Measurements from ENCODE around the gene RPS6KC1.
"Not testable (repeated sequence)": the region's sequence is repeated elsewhere in the genome, so short reads cannot be mapped to it uniquely, and the experiment has no call there.

Gene RPS6KC1

DNA sequence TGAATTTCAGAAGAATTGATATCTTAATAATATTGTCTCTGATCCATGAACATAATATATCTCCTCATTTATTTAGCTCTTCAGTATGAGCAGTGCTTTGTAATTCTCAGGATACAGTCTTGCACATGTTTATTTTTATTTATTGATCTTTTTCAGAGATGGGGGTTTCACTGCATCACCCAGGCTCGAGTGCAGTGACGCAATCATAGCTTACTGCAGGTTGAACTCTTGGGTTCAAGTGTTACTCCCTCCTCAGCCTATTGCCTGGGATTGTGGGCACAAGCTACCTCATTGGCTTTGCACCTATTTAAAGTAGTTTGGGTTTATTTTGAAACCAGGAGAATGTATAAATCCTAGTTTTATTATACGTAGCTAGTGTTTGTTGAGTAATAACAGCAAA lies 4.7 kb downstream of the RPS6KC1 start:
- no peak for DNase-seq

DNA sequence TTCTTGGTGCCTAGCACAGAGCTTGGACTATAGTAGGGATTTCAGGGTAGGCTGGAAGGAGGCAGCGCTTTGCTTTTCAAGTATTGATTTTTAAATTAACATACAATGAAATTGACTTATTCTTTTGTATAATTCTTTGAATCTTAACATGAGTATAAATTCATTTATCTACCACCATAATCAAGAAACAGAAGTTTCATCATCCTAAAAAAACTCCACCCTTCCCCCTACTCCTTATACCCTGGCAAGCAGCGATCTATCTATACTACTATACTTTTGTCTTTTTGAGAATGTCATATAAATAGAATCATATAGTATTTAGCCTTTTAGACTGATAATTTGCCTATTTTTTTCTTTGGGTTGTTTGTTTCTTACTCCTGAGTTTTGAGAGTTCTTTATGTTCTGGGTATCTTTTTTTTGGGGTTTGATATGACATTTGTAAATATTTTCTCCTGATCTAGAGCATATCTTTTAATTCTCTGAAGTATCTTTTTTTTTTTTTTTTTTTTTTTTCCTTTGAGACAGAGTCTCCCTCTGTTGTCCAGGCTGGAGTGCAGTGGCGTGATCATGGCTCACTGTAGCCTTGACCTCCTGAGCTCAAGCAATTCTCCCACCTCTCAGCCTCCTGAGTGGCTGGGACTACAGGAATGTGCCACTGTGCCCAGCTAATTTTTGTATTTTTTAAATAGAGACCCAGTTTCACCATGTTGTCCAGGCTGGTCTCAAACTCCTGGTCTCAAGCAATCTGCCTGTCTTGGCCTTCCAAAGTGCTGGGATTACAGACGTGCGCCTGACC lies 6.4 kb downstream of the RPS6KC1 start:
- no peak for DNase-seq

DNA sequence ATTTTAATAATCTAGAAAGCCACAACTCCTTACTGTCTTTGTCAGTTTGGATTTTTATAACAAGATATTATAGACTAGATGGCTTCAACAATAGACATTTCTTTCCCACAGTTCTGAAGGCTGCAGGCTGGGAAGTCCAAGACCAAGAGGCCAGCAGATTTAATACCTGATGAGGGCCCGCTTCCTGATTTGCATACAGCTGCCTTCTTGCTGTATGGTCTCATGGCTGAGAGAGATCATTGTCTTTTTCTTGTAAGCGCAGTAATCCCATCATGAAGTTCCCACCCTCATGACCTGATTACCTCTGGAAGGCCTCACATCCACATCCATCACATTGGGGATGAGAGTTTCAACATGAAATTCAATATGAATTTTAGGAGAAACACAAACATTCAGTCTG lies 9.8 kb downstream of the RPS6KC1 start:
- DNase-seq = no peak

DNA sequence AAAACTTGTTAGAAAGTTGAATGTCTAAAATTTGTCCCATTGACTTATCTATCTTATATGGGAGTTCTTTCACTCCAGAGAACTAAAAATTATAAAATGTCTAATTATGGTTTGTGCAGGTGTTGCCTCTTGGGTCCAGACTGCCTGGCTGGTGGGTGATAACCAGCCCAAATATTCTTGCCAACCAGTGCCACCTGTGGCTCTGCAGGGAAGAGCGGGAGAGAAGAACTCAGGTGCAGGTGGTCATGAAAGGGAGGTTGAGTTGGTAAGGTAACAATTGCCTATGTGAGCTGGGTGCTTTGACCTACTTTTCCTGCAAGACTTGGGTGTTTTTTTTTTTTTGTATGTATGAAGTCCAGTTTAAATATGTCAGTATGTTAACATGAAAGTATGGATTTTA lies 10.2 kb downstream of the RPS6KC1 start:
- DNase-seq = no peak

DNA sequence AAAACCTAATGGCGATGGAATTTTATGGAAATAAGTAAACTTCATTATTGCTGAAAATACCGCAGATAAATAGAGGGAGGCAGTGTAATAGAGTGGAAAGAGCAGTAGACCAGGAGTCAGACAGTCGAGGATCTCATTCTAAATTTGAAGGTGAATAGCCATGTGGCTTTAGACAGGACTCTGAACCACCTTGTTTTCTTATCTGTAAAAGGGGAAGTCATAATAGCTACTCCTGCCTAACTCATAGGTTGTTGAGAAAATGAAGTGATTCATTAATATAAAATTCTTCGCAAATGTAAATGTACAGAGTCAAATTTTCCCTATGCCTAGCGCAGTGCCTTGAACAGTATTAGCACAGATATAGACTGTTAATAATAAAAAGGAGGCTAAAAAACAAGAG lies 14.8 kb downstream of the RPS6KC1 start:
- no peak for DNase-seq

DNA sequence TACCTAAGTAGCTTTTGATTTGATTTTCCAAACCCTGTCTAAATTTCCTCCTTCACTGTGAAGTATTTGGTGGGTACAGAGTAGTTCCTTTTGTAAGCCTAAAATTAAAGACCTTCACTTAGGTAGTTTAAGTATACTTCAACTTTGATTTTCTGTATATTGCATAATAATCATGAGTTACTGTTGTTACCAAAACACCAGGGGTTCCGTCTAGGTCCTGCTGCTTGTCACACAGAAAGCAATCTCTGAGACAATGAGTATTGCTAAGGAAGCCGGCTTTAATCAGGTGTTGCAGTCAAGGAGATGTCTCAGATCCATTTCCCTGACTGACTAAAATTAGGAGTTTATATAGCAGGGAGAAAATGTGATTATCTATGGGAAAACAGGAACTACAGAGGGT lies 15.3 kb downstream of the RPS6KC1 start:
- DNase-seq = no peak

DNA sequence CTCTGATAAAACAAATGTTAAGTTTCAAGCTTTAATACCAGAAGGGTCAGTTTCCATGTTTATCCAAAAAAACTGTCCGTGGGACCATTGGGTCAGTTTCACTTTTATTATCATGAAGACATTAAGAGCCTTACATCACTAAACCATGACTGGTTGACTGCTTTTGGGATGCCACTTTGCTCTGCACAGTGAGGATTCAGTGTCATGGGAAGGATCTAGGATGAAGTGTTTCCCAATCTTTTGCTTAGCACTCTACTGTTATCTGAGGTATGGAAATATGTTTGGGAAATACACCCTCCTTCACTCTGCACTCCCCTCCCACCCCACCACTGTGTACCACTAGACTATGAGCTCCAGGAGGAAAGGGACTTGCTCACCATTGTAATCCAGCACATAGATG lies 16.3 kb downstream of the RPS6KC1 start:
- no peak for DNase-seq

DNA sequence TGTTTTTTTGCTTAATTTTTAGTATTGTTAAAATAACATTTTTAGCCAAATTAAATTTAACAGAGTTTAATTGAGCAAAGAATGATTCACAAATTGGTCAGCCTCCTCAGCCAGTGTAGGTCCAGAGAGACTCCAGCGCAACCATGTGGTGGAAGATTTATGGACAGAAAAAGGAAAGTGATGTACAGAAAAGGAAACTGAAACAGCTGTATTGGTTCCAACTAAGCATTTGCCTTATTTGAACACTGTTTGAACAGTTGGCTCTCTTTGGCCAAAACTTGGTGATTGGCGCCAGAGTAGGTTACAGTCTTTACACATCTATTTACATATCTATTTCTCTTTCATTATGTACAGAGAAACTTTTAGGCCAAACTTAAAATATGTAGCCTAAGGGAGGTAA lies 19.4 kb downstream of the RPS6KC1 start:
- DNase-seq = peak in 1 of 5 experiments; percentile 47

DNA sequence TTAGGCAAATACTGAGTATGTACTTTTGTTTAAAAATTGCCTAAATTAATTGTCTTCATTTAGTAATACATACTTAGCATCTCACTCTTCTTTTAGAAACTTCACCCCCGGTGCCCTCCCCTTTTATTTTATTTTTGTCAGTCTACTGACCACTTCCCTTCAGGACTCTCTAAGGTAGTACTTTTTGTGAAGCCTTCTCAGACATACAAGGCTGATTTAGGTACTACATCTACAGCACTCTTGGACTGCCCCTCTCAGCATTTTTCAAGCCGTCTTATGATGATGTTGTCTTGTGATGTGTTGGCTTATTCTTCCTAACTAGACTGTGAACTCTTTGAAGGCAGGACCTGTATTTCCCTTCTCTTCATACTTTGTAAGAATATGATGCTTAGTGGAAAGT lies 24.7 kb downstream of the RPS6KC1 start:
- DNase-seq = no peak

DNA sequence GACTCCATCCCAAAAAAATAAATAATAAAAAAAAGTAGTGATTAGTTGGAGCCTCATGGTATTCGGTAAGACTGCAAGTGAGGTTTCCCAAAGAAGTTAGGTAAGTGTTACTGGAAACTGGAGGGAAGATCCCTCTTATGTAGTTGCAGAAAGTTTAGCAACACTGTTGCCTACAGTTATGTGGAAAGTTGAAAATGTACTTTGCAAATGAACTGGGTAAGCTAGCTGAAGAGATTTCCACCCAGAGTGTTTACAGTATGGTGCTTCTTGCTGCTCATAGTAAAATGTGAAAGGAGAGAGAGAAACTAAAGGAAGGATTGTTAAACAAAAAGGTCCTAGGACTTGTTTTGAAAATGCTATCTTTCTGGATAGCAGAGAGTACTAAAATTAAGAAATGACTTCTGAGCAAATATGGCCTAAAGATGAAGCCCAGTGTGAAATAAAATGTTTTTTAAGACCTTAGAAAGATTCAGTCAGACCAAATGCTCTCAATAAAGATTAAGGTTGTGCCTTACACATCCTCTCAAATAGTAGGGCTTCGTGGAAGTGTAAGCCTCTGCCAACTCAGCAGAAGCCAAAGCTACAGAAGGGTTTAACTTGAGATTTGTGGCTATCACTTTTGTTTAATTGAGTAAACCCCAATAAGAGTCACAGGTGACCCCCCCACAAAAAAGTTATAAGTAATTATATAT lies 31.5 kb downstream of the RPS6KC1 start:
- no peak for DNase-seq

DNA sequence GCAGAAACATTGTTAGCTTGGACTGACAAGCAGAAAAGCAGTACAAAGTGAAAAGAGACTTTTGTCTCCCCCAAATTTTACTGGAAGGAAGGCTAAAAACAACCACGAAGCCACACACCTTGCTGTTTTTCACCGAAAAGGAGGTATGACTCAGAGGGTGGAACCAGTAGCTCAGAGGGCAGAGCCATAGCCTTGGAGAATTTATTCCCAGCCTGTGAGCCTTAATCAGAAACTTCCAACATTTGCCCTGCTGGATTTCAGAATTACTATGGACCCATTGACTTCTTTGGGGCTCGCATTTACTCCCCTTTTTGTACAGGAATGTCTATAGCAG lies 32.0 kb downstream of the RPS6KC1 start:
- DNase-seq = peak in 1 of 5 experiments; percentile 51

DNA sequence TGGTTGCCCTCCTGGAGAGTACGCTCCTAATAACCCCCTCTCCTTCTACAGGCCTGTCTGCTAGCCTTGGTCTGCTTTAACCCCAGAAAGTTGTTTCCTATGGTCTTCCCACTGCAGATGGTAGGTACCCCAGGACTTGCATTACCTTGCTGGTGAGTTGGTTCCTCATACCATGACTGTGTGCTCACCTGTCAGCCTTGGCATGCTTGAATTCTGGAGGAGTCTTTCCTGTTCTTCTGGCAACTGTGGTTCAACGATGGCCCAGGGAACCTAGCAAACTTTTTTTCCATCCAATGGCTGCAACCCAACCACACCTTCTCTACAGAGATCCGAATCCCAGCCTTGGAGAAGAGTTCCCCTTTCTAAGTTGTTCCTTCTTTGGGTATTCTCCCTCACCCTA lies 36.9 kb downstream of the RPS6KC1 start:
- DNase-seq = no peak

DNA sequence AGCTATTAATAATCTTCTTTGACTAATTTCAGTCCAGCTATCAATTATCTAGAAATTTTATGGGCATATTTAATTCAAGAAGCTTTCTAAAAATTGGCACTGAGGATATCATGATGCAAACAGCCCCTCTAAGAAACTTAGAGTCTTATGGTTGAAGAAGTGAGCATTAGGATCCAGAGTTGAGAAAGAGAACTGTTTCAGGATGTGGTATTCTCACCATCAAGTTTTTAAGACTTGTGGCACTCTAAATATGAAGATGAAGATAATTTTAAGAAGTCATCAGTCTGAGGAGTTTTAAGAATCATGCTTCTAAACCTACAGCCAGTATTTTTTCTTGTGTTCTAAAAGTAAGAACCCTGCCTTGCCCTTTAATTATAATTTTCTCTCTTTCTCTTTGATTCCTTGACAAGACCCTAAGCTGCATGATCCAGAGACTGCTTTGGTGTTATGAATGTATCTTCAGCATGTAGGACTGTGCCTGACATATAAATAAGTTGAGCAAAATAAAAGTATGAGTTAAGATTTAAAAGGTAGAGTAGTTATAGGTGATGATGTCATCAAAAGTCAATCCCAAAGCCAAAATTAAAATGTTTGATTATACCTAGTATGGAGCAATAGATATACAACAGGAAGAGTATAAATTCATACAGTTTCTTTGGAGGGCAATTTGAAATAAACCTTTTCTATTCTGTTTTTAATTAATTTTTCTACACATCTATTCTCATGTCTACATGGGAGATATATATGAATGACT lies 39.1 kb downstream of the RPS6KC1 start:
- peak in 1 of 5 experiments; percentile 52 for DNase-seq

DNA sequence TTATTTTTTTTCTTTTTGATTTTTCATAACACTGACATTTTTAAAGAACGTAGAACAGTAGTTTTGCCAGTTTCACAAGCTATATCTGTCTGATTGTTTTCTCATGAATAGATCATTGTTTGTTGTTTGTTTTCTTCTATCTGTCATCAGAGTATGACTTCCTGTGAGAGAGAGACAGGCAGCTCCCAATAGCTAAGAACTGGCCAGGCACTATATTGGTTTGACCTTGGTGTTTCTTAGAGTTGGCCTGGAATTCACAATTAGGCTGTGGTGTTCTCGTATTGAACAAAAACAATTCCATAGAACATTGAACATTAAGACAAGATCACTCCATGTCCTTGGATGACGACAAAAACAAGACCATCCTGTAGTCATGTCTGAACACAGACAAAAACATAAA lies 43.4 kb downstream of the RPS6KC1 start:
- DNase-seq = no peak

DNA sequence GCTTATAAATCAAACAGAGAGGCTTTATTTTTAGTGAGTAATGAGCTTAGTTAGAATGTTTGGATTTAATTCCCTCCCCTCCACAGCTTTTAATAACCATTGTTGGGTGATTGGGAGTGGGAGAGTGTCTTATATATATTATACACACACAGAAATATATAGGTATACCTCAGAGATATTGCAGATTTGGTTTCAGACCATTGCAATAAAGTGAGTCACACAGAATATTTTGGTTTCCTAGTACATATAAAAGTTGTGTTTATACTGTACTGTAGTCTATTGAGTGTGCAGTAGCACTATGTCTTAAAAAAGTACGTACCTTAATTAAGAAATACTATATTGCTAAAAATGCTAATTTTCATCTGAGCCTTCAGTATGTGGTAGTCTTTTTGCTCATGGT lies 44.4 kb downstream of the RPS6KC1 start:
- no peak for DNase-seq

DNA sequence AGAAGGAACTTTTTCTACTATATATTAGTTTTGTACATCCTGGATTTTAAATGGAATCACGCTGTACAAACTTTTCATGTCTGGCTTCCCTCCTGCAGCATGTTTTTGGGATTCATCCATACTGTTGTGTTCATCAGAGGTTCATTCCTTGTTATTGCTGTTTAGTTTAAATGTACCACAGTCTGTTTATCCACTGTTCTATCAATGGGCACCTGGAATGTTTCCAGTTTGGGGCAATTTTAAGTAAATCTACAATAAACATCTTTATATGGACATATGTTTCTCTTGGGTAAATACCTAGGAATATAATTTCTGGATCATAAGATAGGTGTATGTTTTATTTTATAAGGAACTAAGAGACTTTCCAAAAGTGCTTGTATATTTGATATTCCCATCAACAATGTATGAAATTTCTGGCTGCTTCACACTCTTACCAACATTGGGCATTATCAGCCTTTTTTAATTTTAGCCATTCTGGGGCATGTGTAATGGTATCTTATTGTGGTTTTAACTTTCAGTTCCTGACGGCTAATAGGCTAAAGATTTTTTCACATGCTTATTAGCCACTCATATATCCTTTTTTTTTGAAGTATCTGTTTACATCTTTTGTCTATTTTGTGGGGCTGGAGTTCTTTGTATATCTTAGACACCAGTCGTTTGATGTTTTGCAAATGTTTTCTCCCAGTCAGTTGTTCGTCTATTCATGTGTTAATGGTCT lies 48.8 kb downstream of the RPS6KC1 start:
- DNase-seq = no peak

DNA sequence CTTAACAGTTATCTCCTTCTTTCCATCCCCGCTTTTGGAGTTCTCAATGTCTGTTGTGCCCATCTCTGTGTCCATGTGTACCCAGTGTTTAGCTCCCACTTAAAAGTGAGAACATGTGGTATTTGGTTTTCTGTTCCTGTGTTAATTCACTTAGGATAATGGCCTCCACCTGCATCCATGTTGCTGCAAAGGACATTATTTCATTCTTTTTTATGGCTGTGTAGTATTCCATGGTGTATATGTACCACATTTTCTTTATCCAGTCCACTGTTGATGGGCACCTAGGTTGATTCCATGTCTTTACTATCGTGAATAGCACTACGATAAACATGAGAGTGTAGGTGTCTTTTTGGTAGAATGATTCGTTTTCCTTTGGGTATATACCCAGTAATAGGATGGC lies 49.5 kb downstream of the RPS6KC1 start:
- not testable (repeated sequence) for DNase-seq

DNA sequence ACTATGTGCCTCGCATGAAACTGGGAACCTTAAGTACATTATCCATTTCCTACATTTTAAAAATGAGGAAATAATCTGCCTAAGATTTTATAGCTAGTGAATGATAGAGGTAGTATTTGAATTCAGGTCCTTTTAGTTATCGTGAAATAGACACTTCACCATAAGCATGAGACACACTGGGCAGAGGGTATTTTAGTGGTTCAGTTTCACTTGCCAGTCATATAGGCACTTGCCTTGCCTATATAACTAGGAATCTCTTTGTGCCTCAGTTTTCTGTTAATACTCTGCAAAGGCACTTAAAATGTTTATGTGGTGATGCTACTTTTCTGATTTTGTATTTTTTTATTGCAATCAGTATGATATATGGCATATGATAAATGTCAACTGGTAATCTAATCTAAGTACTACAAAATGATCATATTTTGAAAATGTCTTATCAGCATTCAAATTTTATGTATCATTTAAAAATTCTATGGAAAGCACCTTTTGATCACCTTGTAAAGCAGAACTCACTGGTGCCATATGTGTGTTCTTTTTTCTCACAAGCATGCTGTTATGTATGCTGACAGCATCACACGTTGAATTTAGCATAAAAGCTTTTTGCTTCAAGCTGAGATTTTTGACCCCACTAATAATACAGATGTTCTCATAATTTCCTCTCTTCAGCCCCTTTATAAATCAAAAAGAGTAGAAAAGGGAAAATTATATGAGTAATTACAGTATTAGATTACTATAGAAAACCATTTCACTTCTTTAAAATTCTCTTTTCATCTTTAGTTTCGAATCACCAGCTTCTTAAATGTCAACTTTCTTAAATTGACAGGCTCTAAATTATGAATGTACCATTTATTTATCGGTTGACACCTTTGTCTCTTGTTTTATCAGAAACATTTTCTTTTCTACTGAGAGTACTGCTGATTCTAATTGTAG lies 52.6 kb downstream of the RPS6KC1 start:
- no peak for DNase-seq

DNA sequence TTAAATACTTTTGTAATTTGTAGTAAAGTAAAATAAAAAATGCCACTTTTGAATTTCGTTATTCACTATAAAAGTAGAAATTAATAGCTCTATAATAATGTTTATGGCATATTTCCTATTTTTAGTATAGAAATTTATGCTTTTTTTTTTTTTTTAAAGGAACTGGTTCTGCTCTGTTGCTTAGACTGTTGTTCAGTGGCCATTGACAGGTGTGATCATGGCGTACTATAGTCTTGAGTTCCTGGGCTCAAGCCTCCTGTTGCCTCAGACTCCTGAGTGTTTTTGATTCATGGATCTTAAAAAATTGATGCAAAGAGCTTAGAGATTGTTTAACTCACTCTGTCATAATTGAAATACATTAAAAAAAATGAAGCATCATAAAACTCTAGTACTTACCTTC lies 53.6 kb downstream of the RPS6KC1 start:
- DNase-seq = no peak

DNA sequence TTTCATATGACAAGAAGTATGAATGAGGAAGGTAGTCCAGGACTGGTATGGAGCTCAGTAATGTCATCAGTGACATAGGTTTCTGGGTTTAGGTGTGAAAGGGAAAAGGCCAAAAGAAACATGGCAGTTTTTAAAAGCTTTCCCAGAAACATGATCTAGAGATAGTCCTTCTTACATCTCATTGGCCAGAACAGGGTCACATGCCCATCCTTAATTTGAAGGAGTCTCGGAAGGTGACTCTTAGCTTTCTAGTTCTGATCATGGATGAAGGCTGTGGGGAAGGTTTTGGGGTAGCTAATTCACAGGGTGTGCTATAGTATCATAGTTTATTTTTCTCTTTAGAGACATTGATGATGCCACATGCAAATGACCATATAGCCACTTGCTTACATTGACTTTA lies 55.3 kb downstream of the RPS6KC1 start:
- DNase-seq = no peak

DNA sequence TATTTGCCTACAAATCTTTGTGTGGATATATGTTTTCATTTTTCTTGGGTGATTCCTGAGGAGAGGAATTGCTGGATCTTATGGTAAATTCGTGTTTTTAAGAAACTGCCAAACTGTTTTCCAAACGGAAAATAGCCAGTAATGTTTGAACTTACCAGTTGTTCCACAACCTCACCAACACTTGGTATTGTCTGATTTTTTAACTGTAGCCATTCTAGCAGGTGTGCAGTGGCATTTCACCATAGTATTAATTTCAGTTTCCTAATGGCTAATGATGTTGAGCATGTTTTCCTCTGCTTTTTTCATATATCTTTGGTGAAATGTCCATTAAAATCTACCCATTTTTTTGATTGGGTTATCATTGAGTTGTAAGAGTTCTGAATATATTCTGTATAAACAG lies 56.6 kb downstream of the RPS6KC1 start:
- DNase-seq = no peak
